Activated CD8-positive, alpha-beta T cell treated with anti-CD3 and anti-CD28 coated beads, Interleukin-2, amount 10 ng/mL, durations not matched to agents 7 days and 5 days (primary cell): Measurements from ENCODE around the gene TMED1. TPM values are rescaled to one million over a fixed set of nuclear protein-coding genes. Genes with fewer than 3 reads are reported as not detected.
A peak's percentile ranks its signal among the peaks of the same experiment; 100 is the strongest.
"Not testable (repeated sequence)": the region's sequence is repeated elsewhere in the genome, so short reads cannot be mapped to it uniquely, and the experiment has no call there.

ENCODE experiments used
- ATAC-seq: fragments of 150-1000 bp; cut with Tn5 transposase; one replicate; pipeline ENCODE4 v1.10.0; 2021; ENCODE audit warnings: moderate library complexity
- CTCF ChIA-PET: fragments of 350-600 bp; sonication (Branson Sonifier 250); formaldehyde crosslinking; loops from one replicate; lab custom pipeline; 2021; ENCODE audit warnings: antibody characterized with exemption; lab: Charles Lee
- POLR2A ChIA-PET: fragments of 350-600 bp; sonication (Branson Sonifier 250); formaldehyde crosslinking; loops from one replicate; lab custom pipeline; 2021; ENCODE audit warnings: antibody characterized with exemption; lab: Charles Lee
- DNase-seq: peaks from one replicate; pipeline ENCODE4 v3.0.0-alpha.2; 2020
- H3K27ac Mint-ChIP-seq: one replicate; pipeline ENCODE4 v1.8.0; 2021; ENCODE audit warnings: mild to moderate bottlenecking, mixed read lengths
- H3K27me3 Mint-ChIP-seq: one replicate; pipeline ENCODE4 v1.8.0; 2021; ENCODE audit warnings: low read depth, mixed read lengths
- H3K36me3 Mint-ChIP-seq: one replicate; pipeline ENCODE4 v1.8.0; 2021; ENCODE audit warnings: low read depth, mixed read lengths
- H3K4me1 Mint-ChIP-seq: one replicate; pipeline ENCODE4 v1.8.0; 2021; ENCODE audit warnings: low read depth, mixed read lengths
- H3K4me3 Mint-ChIP-seq: one replicate; pipeline ENCODE4 v1.8.0; 2021; ENCODE audit warnings: mild to moderate bottlenecking, mixed read lengths
- H3K9me3 Mint-ChIP-seq: one replicate; pipeline ENCODE4 v1.8.0; 2022; ENCODE audit warnings: mixed read lengths; ENCODE audit not compliant: insufficient read depth
- total RNA-seq, 2 experiments: library from RNA; stranded (reverse); gene quantifications; one replicate each; pipeline ENCODE4 v1.2.3, GENCODE V29; 2021

TMED1 gene
- total RNA-seq, 2 experiments from 2014 or later: 9.3 to 11.2 TPM

DNA sequence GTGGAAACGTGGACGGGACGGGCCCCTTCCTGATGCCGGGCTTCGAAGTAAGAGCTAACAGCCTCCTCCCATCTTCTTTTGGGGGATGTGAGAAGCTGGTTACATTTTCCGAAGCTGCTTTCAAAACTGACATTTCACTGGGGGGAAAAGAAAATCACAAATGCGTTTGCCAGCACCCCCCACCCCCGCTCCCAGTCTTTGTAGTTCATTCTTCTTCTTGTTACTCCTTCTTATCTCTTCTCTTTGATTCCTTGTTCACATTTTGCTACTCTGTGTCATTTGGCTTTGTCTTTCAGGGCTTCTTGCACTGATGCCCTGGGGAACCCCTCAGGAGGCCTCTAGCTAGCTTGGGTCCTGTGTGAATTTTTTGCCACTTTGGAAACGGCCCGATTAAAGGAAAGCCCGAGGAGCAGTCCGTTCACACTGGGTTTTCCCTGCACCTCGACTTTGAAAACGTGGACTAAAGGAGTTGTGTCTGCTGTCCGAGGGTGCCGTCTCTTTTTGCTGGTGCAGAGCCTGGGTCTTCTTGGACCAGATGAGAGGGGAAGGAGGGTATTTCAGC is 36.6 kb upstream of the TMED1 start:
- ATAC-seq (no peak), DNase-seq (no peak)
- ChIA-PET CTCF (interaction anchor here (0.8 to 12.8 kb wide), 16 partner anchors 8 to 502 kb away, joined by 3 to 195 read pairs (median 4); partner anchors contain the start of genes DNM2, SWSAP1 and TMED1), POLR2A (interaction anchor here (0.6 to 1.0 kb wide), 2 partner anchors 55 to 596 kb away, joined by 3 to 5 read pairs; no protein-coding TSS in a partner anchor)
- H3K9me3 Mint-ChIP-seq: no peaks in the 10 kb centered on the region
- H3K4me3 Mint-ChIP-seq: peak overlapping the region; percentile 67
- H3K27ac Mint-ChIP-seq: peak overlapping the region; percentile 72
- H3K36me3 Mint-ChIP-seq: peaks cover 6% of the 10 kb centered on the region
- no peaks in the 10 kb centered on the region for H3K27me3 Mint-ChIP-seq
- peaks cover 38% of the 10 kb centered on the region for H3K4me1 Mint-ChIP-seq

DNA sequence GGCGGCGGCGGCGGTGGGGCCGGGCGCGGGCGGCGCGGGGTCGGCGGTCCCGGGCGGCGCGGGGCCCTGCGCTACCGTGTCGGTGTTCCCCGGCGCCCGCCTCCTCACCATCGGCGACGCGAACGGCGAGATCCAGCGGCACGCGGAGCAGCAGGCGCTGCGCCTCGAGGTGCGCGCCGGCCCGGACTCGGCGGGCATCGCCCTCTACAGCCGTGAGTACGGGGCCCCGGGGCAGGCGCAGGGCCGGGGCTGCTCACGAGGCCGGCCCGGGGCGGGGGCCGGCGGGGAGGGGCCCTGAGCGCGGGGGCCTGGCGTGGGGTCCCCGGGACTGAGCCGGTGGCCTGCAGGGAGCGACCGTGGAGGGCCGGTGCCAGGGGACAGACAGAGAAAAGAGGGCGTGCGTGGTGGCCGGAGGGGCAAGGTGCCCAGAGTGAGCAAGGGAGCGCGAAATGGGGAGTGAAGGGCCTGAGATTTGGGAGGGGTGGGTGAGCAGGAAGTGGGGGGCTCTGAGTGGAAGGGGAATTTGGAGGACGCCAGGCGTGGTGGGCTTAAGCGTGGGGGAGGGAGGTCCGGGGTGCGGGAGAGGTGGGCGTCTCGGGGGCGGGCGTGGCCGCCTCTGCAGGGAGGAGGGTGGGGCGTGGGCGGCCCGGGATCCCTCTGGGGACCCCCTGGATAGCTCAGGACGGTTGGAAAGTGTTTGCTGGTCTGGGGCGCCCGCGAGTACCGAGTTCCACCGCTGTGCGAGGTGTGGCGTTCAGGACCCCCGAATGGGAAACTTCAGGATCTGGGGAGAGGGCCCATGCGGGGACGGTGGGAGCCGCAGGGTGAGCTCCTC is 35.9 kb upstream of the TMED1 start:
- no peaks in the 10 kb centered on the region for H3K9me3 Mint-ChIP-seq
- peak; percentile 5 for ATAC-seq
- no peaks in the 10 kb centered on the region for H3K27me3 Mint-ChIP-seq
- peak overlapping the region; percentile 72 for H3K27ac Mint-ChIP-seq
- peaks cover 35% of the 10 kb centered on the region for H3K4me1 Mint-ChIP-seq
- POLR2A ChIA-PET: interaction anchor here (1.0 kb wide), 1 partner anchor 56 kb away, joined by 3 read pairs; no protein-coding TSS in a partner anchor
- peak overlapping the region; percentile 67 for H3K4me3 Mint-ChIP-seq
- H3K36me3 Mint-ChIP-seq: peaks cover 6% of the 10 kb centered on the region
- DNase-seq: peak; percentile 37
- CTCF ChIA-PET: interaction anchor here (0.8 to 12.8 kb wide), 19 partner anchors 8 to 503 kb away, joined by 3 to 195 read pairs (median 4); partner anchors contain the start of genes DNM2, SWSAP1 and TMED1

- Mint-ChIP-seq H3K36me3 (peaks cover 4% of the 10 kb centered on the region), H3K4me3 (peak within 1 kb of the TSS; percentile 67), H3K27ac (peak within 1 kb of the TSS; percentile 79), H3K27me3 (no peaks in the 10 kb centered on the region), H3K9me3 (no peaks in the 10 kb centered on the region), H3K4me1 (peaks cover 28% of the 10 kb centered on the region)
- ChIA-PET POLR2A (interaction anchor here (0.7 to 1.4 kb wide), 2 partner anchors 35 to 56 kb away, joined by 3 to 6 read pairs; partner anchors contain the start of gene TMED1), CTCF (interaction anchor here (0.5 to 12.8 kb wide), 16 partner anchors 9 to 504 kb away, joined by 3 to 195 read pairs (median 5); partner anchors contain the start of genes DNM2, LDLR, SWSAP1 and TMED1)
- DNase-seq (peak; percentile 99), ATAC-seq (peak; percentile 91)
These were observed 35.1 kb upstream of the TMED1 start, which contains the start of gene CARM1 for GRCh38 chr19:10870955-10871603. TSS of gene CARM1 (plus strand) at chr19:10871553. CDS start at chr19:10871703, 150 bp downstream.

DNA sequence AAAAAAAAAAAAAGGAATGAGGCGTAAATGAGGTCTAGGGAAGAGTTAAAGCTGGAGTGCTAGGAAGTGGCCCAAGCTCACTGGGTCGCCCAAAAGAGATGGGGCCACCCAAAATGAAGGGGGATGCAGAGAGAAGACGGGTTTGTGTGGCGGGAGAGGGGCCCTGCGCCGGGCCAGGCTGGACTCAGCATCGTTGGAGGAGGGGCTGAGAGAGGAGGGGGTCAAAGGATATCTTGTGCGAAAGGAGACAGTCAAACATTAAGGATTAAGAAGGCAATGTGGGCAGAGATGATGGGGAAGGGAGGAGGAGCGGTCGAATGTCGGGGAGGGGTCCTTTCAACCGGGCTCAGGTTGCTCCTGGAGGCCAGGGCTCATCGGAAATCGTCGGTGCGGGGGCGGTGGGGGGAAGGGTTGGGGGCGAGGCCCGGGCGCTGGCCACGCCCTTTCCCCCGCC is 34.5 kb upstream of the TMED1 start:
- POLR2A ChIA-PET: interaction anchor here (0.6 to 1.4 kb wide), 4 partner anchors 35 to 564 kb away, joined by 3 to 6 read pairs (median 3); partner anchors contain the start of genes ODAD3 and TMED1
- DNase-seq (no peak), ATAC-seq (no peak)
- Mint-ChIP-seq H3K27me3 (no peaks in the 10 kb centered on the region), H3K27ac (peak overlapping the region; percentile 79), H3K4me1 (peaks cover 27% of the 10 kb centered on the region), H3K4me3 (peak overlapping the region; percentile 60), H3K36me3 (peaks cover 4% of the 10 kb centered on the region), H3K9me3 (no peaks in the 10 kb centered on the region)
- CTCF ChIA-PET: interaction anchor here (0.5 to 12.8 kb wide), 18 partner anchors 9 to 505 kb away, joined by 3 to 195 read pairs (median 5); partner anchors contain the start of genes DNM2, LDLR, SWSAP1 and TMED1

- H3K9me3 Mint-ChIP-seq, ATAC-seq, H3K4me3 Mint-ChIP-seq, DNase-seq, H3K27me3 Mint-ChIP-seq, H3K36me3 Mint-ChIP-seq: not testable (repeated sequence)
- Mint-ChIP-seq H3K27ac (peak overlapping the region; percentile 63), H3K4me1 (peaks cover 27% of the 10 kb centered on the region)
- ChIA-PET CTCF (interaction anchor here (1.2 to 12.8 kb wide), 4 partner anchors 9 to 151 kb away, joined by 4 to 195 read pairs (median 10); partner anchors contain the start of gene DNM2), POLR2A (interaction anchor here (0.6 to 1.4 kb wide), 3 partner anchors 34 to 565 kb away, joined by 3 to 6 read pairs (median 3); partner anchors contain the start of genes ODAD3 and TMED1)
These were observed 33.9 kb upstream of the TMED1 start for GRCh38 chr19:10869872-10870311.

- Mint-ChIP-seq H3K4me3 (no peak overlapping the region), H3K27me3 (no peaks in the 10 kb centered on the region), H3K9me3 (no peaks in the 10 kb centered on the region), H3K4me1 (peaks cover 33% of the 10 kb centered on the region), H3K27ac (no peak overlapping the region), H3K36me3 (no peaks in the 10 kb centered on the region)
- POLR2A ChIA-PET: no interaction called here
- CTCF ChIA-PET: interaction anchor here (3.1 to 12.8 kb wide), 2 partner anchors 11 to 150 kb away, joined by 12 to 195 read pairs; partner anchors contain the start of gene DNM2
- ATAC-seq: no peak
- DNase-seq: no peak
These were observed 33.0 kb upstream of the TMED1 start for GRCh38 chr19:10868872-10869547.

DNA sequence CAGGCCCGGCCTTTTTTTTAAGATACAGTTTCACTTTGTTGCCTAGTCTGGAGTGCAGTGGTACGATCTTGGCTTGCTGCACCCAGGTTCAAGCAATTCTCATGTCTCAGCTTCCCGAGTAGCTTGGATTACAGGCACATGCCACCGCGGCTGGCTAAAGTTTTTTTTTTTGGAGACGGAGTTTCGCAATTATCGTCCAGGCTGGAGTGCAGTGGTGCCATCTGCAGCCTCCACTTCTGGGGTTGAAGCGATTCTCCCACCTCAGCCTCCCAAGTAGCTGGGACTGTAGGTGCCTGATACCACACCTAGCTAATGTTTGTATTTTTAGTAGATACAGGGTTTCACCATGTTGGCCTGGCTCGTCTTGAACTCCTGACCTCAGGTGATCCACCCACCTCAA is 30.5 kb upstream of the TMED1 start:
- Mint-ChIP-seq H3K36me3 (no peaks in the 10 kb centered on the region), H3K27ac (no peak overlapping the region), H3K4me1 (peaks cover 29% of the 10 kb centered on the region), H3K9me3 (no peaks in the 10 kb centered on the region), H3K4me3 (no peak overlapping the region), H3K27me3 (no peaks in the 10 kb centered on the region)
- ChIA-PET POLR2A (no interaction called here), CTCF (interaction anchor here (4.0 to 12.8 kb wide), 2 partner anchors 13 to 148 kb away, joined by 60 to 195 read pairs; partner anchors contain the start of gene DNM2)
- ATAC-seq (no peak), DNase-seq (no peak)

DNA sequence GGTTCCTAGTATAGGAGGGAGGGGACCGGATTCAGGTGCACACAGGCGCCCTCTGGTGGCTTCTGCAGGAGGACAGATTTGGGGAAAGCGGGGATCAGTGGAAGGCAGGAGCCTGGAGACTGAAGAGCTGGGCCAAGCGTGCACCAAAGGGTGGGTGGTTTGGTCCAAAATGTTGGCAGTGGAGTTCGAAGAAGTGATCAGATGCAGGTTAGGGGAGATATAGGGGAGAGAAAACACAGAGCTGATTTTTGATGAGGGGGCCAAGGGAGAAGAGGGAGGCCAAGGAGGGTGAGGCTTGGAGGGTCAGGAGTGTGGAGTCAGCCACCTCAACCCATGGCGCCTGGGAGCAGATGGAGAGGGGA is 28.5 kb upstream of the TMED1 start:
- H3K9me3 Mint-ChIP-seq: no peaks in the 10 kb centered on the region
- ChIA-PET CTCF (interaction anchor here (0.7 to 12.8 kb wide), 35 partner anchors 9 to 518 kb away, joined by 3 to 195 read pairs (median 4); partner anchors contain the start of genes C19orf38, DNM2, QTRT1 and TMED1), POLR2A (interaction anchor here (0.6 to 1.9 kb wide), 4 partner anchors 11 to 147 kb away, joined by 3 to 12 read pairs (median 6); partner anchors contain the start of genes DNM2 and TMED1)
- no peaks in the 10 kb centered on the region for H3K27me3 Mint-ChIP-seq
- H3K4me1 Mint-ChIP-seq: peaks cover 21% of the 10 kb centered on the region
- no peak overlapping the region for H3K4me3 Mint-ChIP-seq
- H3K36me3 Mint-ChIP-seq: no peaks in the 10 kb centered on the region
- peak; percentile 87 for DNase-seq
- peak; percentile 90 for ATAC-seq
- H3K27ac Mint-ChIP-seq: no peak overlapping the region

DNA sequence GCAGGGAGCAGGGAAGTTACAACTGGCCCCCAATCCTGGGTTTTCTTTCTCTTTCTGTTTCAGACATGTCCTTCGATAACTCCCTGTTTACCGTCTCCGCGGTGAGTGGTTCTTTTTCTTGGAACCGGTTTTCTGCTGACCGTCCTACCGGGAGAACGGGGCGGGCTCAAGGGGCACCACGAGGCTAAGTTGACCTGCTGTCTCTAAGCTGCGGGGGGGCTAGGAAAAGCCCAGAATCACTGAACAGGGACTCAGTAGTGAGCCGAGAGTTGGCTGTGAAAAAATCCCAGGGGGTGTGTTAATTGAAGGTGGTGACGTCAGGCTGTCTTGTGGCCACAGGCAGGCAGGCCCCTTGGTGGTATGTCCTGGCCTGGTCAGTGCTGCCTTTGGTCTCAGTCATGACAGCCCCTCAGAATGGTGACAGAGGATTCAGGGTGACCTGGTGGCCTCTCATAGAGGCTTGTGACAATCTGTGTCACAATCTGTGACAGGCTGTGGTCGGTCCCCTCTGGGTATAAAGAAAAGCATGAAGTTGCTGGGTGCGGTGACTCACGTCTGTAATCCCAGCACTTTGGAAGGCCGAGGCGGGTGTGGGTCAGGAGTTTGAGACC is 27.2 kb upstream of the TMED1 start:
- Mint-ChIP-seq H3K27me3 (no peaks in the 10 kb centered on the region), H3K9me3 (no peaks in the 10 kb centered on the region), H3K36me3 (no peaks in the 10 kb centered on the region), H3K4me3 (no peak overlapping the region), H3K4me1 (peaks cover 23% of the 10 kb centered on the region), H3K27ac (no peak overlapping the region)
- CTCF ChIA-PET: interaction anchor here (1.0 to 12.8 kb wide), 12 partner anchors 10 to 161 kb away, joined by 3 to 195 read pairs (median 16); partner anchors contain the start of genes C19orf38, DNM2, QTRT1 and TMED1
- ATAC-seq (no peak), DNase-seq (no peak)
- POLR2A ChIA-PET: interaction anchor here (1.9 kb wide), 1 partner anchor 145 kb away, joined by 10 read pairs; the partner anchor contains the start of gene DNM2
